Measurements from ENCODE around the gene ADGRL3.

DNA sequence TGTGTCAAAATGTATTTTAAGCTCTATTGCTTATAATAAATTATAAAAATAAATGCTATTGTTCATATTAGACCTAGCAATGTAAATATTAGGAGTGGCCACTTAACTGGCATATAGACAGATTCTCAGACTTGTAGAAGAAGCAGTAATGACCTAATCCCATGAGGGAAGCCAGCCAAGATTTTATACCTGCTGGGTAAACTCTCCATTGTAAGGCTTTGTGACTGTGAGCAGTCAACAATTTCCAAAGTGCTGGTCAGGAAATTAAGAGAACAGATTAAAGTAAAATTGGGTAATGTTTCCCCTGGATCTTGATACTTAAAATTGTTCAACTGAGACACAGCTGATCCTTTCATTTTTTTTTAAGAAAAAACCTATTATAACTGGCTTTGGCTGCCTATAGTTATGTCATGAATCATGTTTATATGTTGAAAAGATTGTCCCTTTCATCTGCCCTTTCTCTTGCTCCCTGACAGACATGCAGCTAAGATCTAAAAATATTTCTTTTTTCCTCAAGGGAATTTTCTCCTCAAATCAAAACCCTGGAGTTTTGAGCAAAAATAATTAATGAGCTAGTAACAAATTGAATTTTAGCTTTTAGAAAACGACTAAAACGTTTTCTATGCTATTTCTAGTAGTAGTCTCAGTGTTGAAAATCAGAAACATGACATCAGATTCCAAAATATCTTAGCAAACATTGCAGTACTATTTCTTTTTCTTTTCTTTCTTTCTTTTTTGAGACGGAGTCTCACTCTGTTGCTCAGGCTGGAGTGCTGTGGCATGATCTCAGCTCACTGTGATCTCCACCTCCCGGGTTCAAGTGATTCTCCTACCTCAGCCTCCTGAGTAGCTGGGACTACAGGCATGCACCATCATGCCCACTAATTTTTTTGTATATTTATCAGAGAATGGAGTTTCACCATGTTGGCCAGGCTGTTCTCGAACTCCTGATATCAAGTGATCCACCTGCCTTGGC lies 77.9 kb downstream of the ADGRL3 start:
- TF ChIP-seq, protein P1, sequence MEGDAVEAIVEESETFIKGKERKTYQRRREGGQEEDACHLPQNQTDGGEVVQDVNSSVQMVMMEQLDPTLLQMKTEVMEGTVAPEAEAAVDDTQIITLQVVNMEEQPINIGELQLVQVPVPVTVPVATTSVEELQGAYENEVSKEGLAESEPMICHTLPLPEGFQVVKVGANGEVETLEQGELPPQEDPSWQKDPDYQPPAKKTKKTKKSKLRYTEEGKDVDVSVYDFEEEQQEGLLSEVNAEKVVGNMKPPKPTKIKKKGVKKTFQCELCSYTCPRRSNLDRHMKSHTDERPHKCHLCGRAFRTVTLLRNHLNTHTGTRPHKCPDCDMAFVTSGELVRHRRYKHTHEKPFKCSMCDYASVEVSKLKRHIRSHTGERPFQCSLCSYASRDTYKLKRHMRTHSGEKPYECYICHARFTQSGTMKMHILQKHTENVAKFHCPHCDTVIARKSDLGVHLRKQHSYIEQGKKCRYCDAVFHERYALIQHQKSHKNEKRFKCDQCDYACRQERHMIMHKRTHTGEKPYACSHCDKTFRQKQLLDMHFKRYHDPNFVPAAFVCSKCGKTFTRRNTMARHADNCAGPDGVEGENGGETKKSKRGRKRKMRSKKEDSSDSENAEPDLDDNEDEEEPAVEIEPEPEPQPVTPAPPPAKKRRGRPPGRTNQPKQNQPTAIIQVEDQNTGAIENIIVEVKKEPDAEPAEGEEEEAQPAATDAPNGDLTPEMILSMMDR (IDR thresholded peaks at IDR 0.05), result no peak
- no peak for TF ChIP-seq POLR2A (IDR thresholded peaks at IDR 0.05)
- no peak for TF ChIP-seq POLR2AphosphoS5 (IDR thresholded peaks at IDR 0.05)
- TF ChIP-seq EP300 (IDR thresholded peaks at IDR 0.05), result no peak
